ENCODE data around the gene MTF1. TPM values are rescaled to one million over a fixed set of nuclear protein-coding genes. Genes with fewer than 3 reads are reported as not detected.

Gene MTF1
- total and polyA plus RNA-seq, 2 donors (not counting 1 experiment from before 2014, with no cell fraction given), result 4.5 to 8.4 TPM

DNA sequence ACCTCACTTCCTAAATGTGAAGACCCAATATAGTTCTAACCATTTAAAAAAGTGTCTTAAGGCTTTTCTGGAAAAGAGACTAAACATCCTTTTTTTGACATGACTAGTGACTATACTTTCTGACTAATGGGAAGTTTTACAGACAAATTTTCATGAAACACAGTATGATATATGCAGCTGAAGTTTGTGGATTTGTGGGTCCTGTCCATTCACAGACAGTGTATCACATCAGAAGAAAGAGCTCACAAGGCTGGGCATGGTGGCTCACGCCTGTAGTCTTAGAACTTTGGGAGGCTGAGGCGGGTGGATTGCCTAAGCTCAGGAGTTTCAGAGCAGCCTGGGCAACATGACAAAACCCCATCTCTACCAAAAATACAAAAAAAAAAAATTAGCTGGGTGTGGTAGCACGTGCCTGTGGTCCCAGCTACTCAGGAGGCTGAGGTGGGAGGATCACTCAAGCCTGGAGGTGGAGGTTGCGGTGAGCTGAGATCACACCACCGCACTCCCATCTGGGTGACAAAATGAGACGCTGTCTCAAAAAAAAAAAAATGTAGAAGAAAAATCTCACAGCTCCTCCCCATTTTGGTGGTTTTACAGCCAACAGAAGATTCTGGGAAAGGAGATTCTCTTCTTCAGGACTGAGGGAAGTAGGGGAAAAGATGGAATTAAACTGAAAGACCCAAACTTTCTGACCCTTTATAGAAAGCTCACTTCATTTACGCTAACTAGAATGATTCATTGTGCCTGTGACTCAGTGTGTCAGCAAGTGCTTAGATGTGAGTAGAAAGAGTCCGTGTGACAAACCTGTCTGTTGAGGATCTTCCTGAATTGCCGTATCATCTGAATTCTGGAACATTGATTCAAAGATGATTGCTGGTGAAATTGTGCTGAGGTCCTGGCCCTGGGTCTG lies 36.2 kb downstream of the MTF1 start:
- Histone ChIP-seq H3K36me3 (ENCODE audit: control insufficient read depth, insufficient read depth, low read length) (peaks cover 9% of the 10 kb centered on the region), H3K4me1 (ENCODE audit: control insufficient read depth, extremely low read depth, insufficient read depth, low read length) (no peaks in the 10 kb centered on the region), H2AFZ (ENCODE audit: low read length) (no peak overlapping the region), H3K27me3 (ENCODE audit: control insufficient read depth, insufficient read depth, low read length) (no peaks in the 10 kb centered on the region), H3K9ac (ENCODE audit: insufficient read depth, low read length) (no peak overlapping the region), H3K27ac (ENCODE audit: insufficient read depth, low read length) (no peak overlapping the region), H3K79me2 (ENCODE audit: control insufficient read depth, insufficient read depth, low read length) (no peaks in the 10 kb centered on the region), H3K4me2 (ENCODE audit: extremely low read depth, insufficient read depth, low read length) (no peak overlapping the region), H4K20me1 (ENCODE audit: control insufficient read depth, extremely low read depth, insufficient read depth, low read length) (no peaks in the 10 kb centered on the region), H3K9me3 (ENCODE audit: control insufficient read depth, insufficient read depth, low read depth, low read length) (no peaks in the 10 kb centered on the region), H3K4me3 (replicated peaks in 1 of 4; ENCODE audit: control extremely low read depth in 1 of 4, insufficient read depth in 1 of 4, low read depth in 3 of 4, low read length in 4 of 4) (no peak overlapping the region)
- DNase-seq (ENCODE audit: low read depth in 2 of 2), result peak in 1 of 2 donors; percentile 54
- TF ChIP-seq, protein P1, sequence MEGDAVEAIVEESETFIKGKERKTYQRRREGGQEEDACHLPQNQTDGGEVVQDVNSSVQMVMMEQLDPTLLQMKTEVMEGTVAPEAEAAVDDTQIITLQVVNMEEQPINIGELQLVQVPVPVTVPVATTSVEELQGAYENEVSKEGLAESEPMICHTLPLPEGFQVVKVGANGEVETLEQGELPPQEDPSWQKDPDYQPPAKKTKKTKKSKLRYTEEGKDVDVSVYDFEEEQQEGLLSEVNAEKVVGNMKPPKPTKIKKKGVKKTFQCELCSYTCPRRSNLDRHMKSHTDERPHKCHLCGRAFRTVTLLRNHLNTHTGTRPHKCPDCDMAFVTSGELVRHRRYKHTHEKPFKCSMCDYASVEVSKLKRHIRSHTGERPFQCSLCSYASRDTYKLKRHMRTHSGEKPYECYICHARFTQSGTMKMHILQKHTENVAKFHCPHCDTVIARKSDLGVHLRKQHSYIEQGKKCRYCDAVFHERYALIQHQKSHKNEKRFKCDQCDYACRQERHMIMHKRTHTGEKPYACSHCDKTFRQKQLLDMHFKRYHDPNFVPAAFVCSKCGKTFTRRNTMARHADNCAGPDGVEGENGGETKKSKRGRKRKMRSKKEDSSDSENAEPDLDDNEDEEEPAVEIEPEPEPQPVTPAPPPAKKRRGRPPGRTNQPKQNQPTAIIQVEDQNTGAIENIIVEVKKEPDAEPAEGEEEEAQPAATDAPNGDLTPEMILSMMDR (conservative IDR thresholded peaks at IDR 0.05 in 1 of 2, IDR thresholded peaks at IDR 0.05 in 1 of 2; ENCODE audit: low read depth in 1 of 2, low read length in 2 of 2), result no peak
- no peak for TF ChIP-seq EZH2 (IDR thresholded peaks at IDR 0.05; ENCODE audit: low read length, missing control alignments)

GRCh38 chr1:37821481-37821880 lies 37.9 kb downstream of the MTF1 start:
- Histone ChIP-seq H3K4me3 (replicated peaks in 1 of 4; ENCODE audit: control extremely low read depth in 1 of 4, insufficient read depth in 1 of 4, low read depth in 3 of 4, low read length in 4 of 4) (no peak overlapping the region), H3K9me3 (ENCODE audit: control insufficient read depth, insufficient read depth, low read depth, low read length) (no peaks in the 10 kb centered on the region), H4K20me1 (ENCODE audit: control insufficient read depth, extremely low read depth, insufficient read depth, low read length) (no peaks in the 10 kb centered on the region), H3K36me3 (ENCODE audit: control insufficient read depth, insufficient read depth, low read length) (peaks cover 7% of the 10 kb centered on the region), H3K79me2 (ENCODE audit: control insufficient read depth, insufficient read depth, low read length) (no peaks in the 10 kb centered on the region), H3K27ac (ENCODE audit: insufficient read depth, low read length) (no peak overlapping the region), H2AFZ (ENCODE audit: low read length) (no peak overlapping the region), H3K4me1 (ENCODE audit: control insufficient read depth, extremely low read depth, insufficient read depth, low read length) (no peaks in the 10 kb centered on the region), H3K4me2 (ENCODE audit: extremely low read depth, insufficient read depth, low read length) (no peak overlapping the region), H3K9ac (ENCODE audit: insufficient read depth, low read length) (no peak overlapping the region), H3K27me3 (ENCODE audit: control insufficient read depth, insufficient read depth, low read length) (no peaks in the 10 kb centered on the region)
- no peak for DNase-seq (ENCODE audit: low read depth in 2 of 2)
- TF ChIP-seq, protein P1 (conservative IDR thresholded peaks at IDR 0.05 in 1 of 2, IDR thresholded peaks at IDR 0.05 in 1 of 2; ENCODE audit: low read depth in 1 of 2, low read length in 2 of 2), result no peak
- TF ChIP-seq EZH2 (IDR thresholded peaks at IDR 0.05; ENCODE audit: low read length, missing control alignments), result no peak

DNA sequence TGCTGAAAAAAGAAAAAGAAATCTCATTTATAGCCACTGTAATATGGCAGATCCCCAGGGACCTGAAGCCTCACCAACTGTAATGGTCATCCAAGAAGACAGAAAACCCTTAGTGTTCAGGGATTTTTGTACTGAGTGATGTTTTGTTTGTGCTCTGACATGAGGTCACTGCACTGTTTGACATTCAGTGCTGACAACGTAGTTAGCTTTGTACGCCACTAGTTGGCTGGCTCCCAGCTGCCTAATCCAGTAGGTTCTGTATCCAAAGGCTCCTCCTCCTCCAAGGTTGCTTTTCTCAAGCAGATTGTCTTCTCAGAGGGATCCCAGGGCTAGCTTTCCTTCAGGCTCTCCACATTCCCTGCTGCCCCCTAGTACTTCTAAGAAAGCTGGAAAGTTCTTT lies 41.9 kb downstream of the MTF1 start:
- no peak for TF ChIP-seq EZH2 (IDR thresholded peaks at IDR 0.05; ENCODE audit: low read length, missing control alignments)
- TF ChIP-seq, protein P1 (conservative IDR thresholded peaks at IDR 0.05 in 1 of 2, IDR thresholded peaks at IDR 0.05 in 1 of 2; ENCODE audit: low read depth in 1 of 2, low read length in 2 of 2), result no peak
- no peaks in the 10 kb centered on the region for H3K4me1 ChIP-seq (ENCODE audit: control insufficient read depth, extremely low read depth, insufficient read depth, low read length)
- H3K36me3 ChIP-seq (ENCODE audit: control insufficient read depth, insufficient read depth, low read length), result peaks cover 23% of the 10 kb centered on the region
- H3K9ac ChIP-seq (ENCODE audit: insufficient read depth, low read length), result peak overlapping the region; percentile 7
- H3K27me3 ChIP-seq (ENCODE audit: control insufficient read depth, insufficient read depth, low read length), result no peaks in the 10 kb centered on the region
- H4K20me1 ChIP-seq (ENCODE audit: control insufficient read depth, extremely low read depth, insufficient read depth, low read length), result no peaks in the 10 kb centered on the region
- H3K79me2 ChIP-seq (ENCODE audit: control insufficient read depth, insufficient read depth, low read length), result peaks cover 4% of the 10 kb centered on the region
- DNase-seq (ENCODE audit: low read depth in 2 of 2), result peak in 1 of 2 donors; percentile 44
- H3K4me2 ChIP-seq (ENCODE audit: extremely low read depth, insufficient read depth, low read length), result no peak overlapping the region
- no peak overlapping the region for H2AFZ ChIP-seq (ENCODE audit: low read length)
- H3K27ac ChIP-seq (ENCODE audit: insufficient read depth, low read length), result no peak overlapping the region
- H3K9me3 ChIP-seq (ENCODE audit: control insufficient read depth, insufficient read depth, low read depth, low read length), result no peaks in the 10 kb centered on the region
- H3K4me3 ChIP-seq (replicated peaks in 1 of 4; ENCODE audit: control extremely low read depth in 1 of 4, insufficient read depth in 1 of 4, low read depth in 3 of 4, low read length in 4 of 4), result no peak overlapping the region

Measured in fibroblast of lung (primary cell).